A549 (cell line): ENCODE data around the gene DPM3.

Experiments used
- CHD4 ChIP-seq: fragments of 200-600 bp; sonication (generic); IDR thresholded peaks from 2 replicates; pipeline ENCODE4 v1.6.1; 2016; ENCODE audit warnings: antibody characterized with exemption, mild to moderate bottlenecking, borderline replicate concordance
- CTCF ChIP-seq: fragments of >200 bp; sonication (Bioruptor Twin); formaldehyde crosslinking; IDR thresholded peaks from 3 replicates; pipeline ENCODE4 v1.5.1; 2016
- EP300 ChIP-seq, 2 experiments: fragments of >200 bp; sonication (Bioruptor Twin); formaldehyde crosslinking; IDR thresholded peaks; 2 replicates in 1 of 2; 3 replicates in 1 of 2; pipeline ENCODE4 v1.6.1; 2016 to 2017
- JUN ChIP-seq, 2 experiments: fragments of >200 bp; sonication (Bioruptor Twin); formaldehyde crosslinking; IDR thresholded peaks; 2 replicates in 1 of 2; 3 replicates in 1 of 2; pipeline ENCODE4 v1.6.1; 2016 to 2017
- MAFK ChIP-seq: fragments of 450-650 bp; IDR thresholded peaks from 2 replicates; pipeline ENCODE4 v1.6.1; 2014; ENCODE audit not compliant: partially characterized antibody
- MAX ChIP-seq: IDR thresholded peaks from 2 replicates; pipeline ENCODE4 v1.6.1; 2012
- MAZ ChIP-seq: fragments of 150-350 bp; IDR thresholded peaks from 2 replicates; pipeline ENCODE4 v1.6.1; 2014; ENCODE audit warnings: antibody characterized with exemption, low read depth, low read length, borderline replicate concordance
- NR3C1 ChIP-seq: fragments of >200 bp; sonication (Bioruptor Twin); formaldehyde crosslinking; IDR thresholded peaks from 3 replicates; pipeline ENCODE4 v1.6.1; 2017
- POLR2A ChIP-seq: IDR thresholded peaks from 2 replicates; pipeline ENCODE4 v1.6.1; 2012; ENCODE audit warnings: mild to moderate bottlenecking, low read length
- RAD21 ChIP-seq, 2 experiments: fragments of >200 bp in 1 of 2; sonication (Bioruptor Twin) in 1 of 2; formaldehyde crosslinking in 1 of 2; IDR thresholded peaks in 1 of 2; conservative IDR thresholded peaks in 1 of 2; 2 replicates in 1 of 2; 3 replicates in 1 of 2; pipeline ENCODE4 v1.6.1; 2012 to 2018; ENCODE audit warnings: inconsistent platforms in 1 of 2
- REST ChIP-seq: fragments of 200-600 bp; sonication (generic); IDR thresholded peaks from 2 replicates; pipeline ENCODE4 v1.6.1; 2016; ENCODE audit warnings: antibody characterized with exemption, mild to moderate bottlenecking, moderate library complexity
- RFX5 ChIP-seq: fragments of 450-650 bp; IDR thresholded peaks from 2 replicates; pipeline ENCODE4 v1.7.1; 2014; ENCODE audit warnings: antibody characterized with exemption, mild to moderate bottlenecking, moderate library complexity
- USF2 ChIP-seq: fragments of 450-650 bp; IDR thresholded peaks from 2 replicates; pipeline ENCODE4 v1.6.1; 2014; ENCODE audit warnings: antibody characterized with exemption
- ZC3H11A ChIP-seq: fragments of 450-650 bp; IDR thresholded peaks from 2 replicates; pipeline ENCODE4 v1.6.1; 2014; ENCODE audit warnings: antibody characterized with exemption, mild to moderate bottlenecking

GRCh38 chr1:155092131-155092530 lies 48.2 kb downstream of the DPM3 start:
- TF ChIP-seq CTCF (no peak), MAX (no peak), RFX5 (no peak), USF2 (no peak), JUN (IDR thresholded peaks at IDR 0.05) (no peak), EP300 (IDR thresholded peaks at IDR 0.05) (no peak), MAFK (no peak), MAZ (no peak), CHD4 (no peak), POLR2A (no peak), ZC3H11A (no peak), RAD21 (conservative IDR thresholded peaks at IDR 0.05 in 1 of 2, IDR thresholded peaks at IDR 0.05 in 1 of 2) (no peak), REST (no peak), NR3C1 (no peak)
